Fibroblast of lung (primary cell): ENCODE results near the gene PRR23E.

ENCODE experiments used
- CTCF ChIP-seq, 2 donors: IDR thresholded peaks in 1 of 2; conservative IDR thresholded peaks in 1 of 2; 1 replicate in 1 of 2; 2 replicates in 1 of 2; pipeline ENCODE4 v1.5.1; 2011 to 2012; ENCODE audit warnings: low read length in 2 of 2, control low read depth in 1 of 2, inconsistent platforms in 1 of 2, low read depth in 1 of 2, mild to moderate bottlenecking in 1 of 2
- EZH2 ChIP-seq: IDR thresholded peaks from 2 replicates; pipeline ENCODE4 v1.5.1; 2012; ENCODE audit warnings: low read length, control low read depth, mild to moderate bottlenecking; ENCODE audit errors: missing control alignments

GRCh38 chr3:127187316-127187715 lies 5.6 kb upstream of the PRR23E start:
- no peak for TF ChIP-seq CTCF (conservative IDR thresholded peaks at IDR 0.05 in 1 of 2, IDR thresholded peaks at IDR 0.05 in 1 of 2; ENCODE audit: low read depth in 1 of 2, low read length in 2 of 2)
- no peak for TF ChIP-seq EZH2
